K562 (cell line): ENCODE measurements around the gene RBM26. TPM values are rescaled to one million over a fixed set of nuclear protein-coding genes. Genes with fewer than 3 reads are reported as not detected.

Experiments
- ATAC-seq: fragments of 200-7000 bp; cut with Tn5 transposase; 3 replicates; pipeline ENCODE4 v1.9.1; 2020; ENCODE audit warnings: moderate library complexity
- Bru-seq: library from RNA; stranded (reverse); fragments of 400-500 nt; gene quantifications from one replicate; lab custom pipeline; 2021; lab: Mats Ljungman, UMichigan
- BruChase-seq, 2 experiments: library from RNA; stranded (reverse); fragments of 400-500 nt; gene quantifications; one replicate each; lab custom pipeline; 2021; lab: Mats Ljungman, UMichigan
- BruUV-seq: library from RNA; stranded (reverse); fragments of 400-500 nt; replicated peaks from 2 replicates; lab custom pipeline; 2021; lab: Mats Ljungman, UMichigan
- CTCF ChIA-PET: fragments of 300-600 bp; formaldehyde crosslinking; extraction: SDS; loops from one replicate; lab custom pipeline; 2021; ENCODE audit warnings: low intra/inter-chr PET ratio; lab: Yijun Ruan, JAX
- POLR2A ChIA-PET: fragments of 300-600, 350-650 bp; sonication (Branson Sonifier 250); formaldehyde crosslinking; extraction: SDS; loops from one replicate; lab custom pipeline; 2021; ENCODE audit warnings: antibody characterized with exemption, inconsistent platforms; lab: Yijun Ruan, JAX
- DNase-seq, 4 experiments: peaks; one replicate each; pipeline versions ENCODE4 v3.0.0 to v3.0.0-alpha.2; 2011 to 2018; ENCODE audit warnings: low spot score in 3 of 4, mixed read lengths in 3 of 4; ENCODE audit errors: extremely low read depth in 1 of 4
- FAIRE-seq: peaks from 2 replicates; lab custom pipeline; 2011; peaks lifted over from hg19 to GRCh38; lab: Jason Lieb, UNC
- H2AFZ ChIP-seq: 2 replicates; pipeline ENCODE4 v1.6.0; 2011; ENCODE audit warnings: low read depth, low read length, control low read depth, inconsistent platforms
- H3K27ac ChIP-seq: fragments of 200-600 bp; 3 replicates; pipeline ENCODE4 v1.8.0; 2011; ENCODE audit warnings: low read depth, mild to moderate bottlenecking, control low read depth, inconsistent platforms, low read length, moderate library complexity, mixed read lengths; ENCODE audit errors: extremely low read depth
- H3K27me3 ChIP-seq, 2 experiments: fragments of 300-600 bp in 1 of 2; 2 replicates in 1 of 2; 3 replicates in 1 of 2; pipeline versions ENCODE4 v1.6.0 to v1.8.0; 2011; ENCODE audit warnings: inconsistent platforms in 2 of 2, low read length in 2 of 2, mild to moderate bottlenecking in 1 of 2, mixed read lengths in 1 of 2, moderate library complexity in 1 of 2; ENCODE audit not compliant: control insufficient read depth in 2 of 2, insufficient read depth in 2 of 2
- H3K36me3 ChIP-seq: fragments of 300-600 bp; 3 replicates; pipeline ENCODE4 v1.8.0; 2011; ENCODE audit warnings: mild to moderate bottlenecking, low read length, inconsistent platforms; ENCODE audit not compliant: control insufficient read depth, insufficient read depth
- H3K4me1 ChIP-seq, 2 experiments: fragments of 200-600 bp in 1 of 2; replicated peaks in 1 of 2; 2 replicates in 1 of 2; 3 replicates in 1 of 2; pipeline versions ENCODE4 v1.5.1 to v1.8.0; 2011; ENCODE audit warnings: inconsistent platforms in 2 of 2, low read length in 2 of 2, mild to moderate bottlenecking in 1 of 2, mixed read lengths in 1 of 2, moderate library complexity in 1 of 2; ENCODE audit not compliant: control insufficient read depth in 2 of 2, insufficient read depth in 2 of 2
- H3K4me2 ChIP-seq: 2 replicates; pipeline ENCODE4 v1.6.1; 2011; ENCODE audit warnings: low read length, control low read depth, inconsistent platforms, mixed read lengths; ENCODE audit not compliant: insufficient read depth
- H3K4me3 ChIP-seq: fragments of 200-600 bp; sonication (generic), shearing (Covaris generic); 2 replicates; pipeline ENCODE4 v1.5.1; 2016; ENCODE audit warnings: control low read depth, inconsistent platforms
- H3K79me2 ChIP-seq: fragments of 200-600 bp; 3 replicates; pipeline ENCODE4 v1.8.0; 2011; ENCODE audit warnings: low read length, inconsistent platforms; ENCODE audit not compliant: control insufficient read depth, insufficient read depth
- H3K9ac ChIP-seq, 2 experiments: 2 replicates each; pipeline versions ENCODE4 v1.6.0 to v1.6.1; 2011; ENCODE audit warnings: low read depth in 2 of 2, low read length in 2 of 2, control low read depth in 1 of 2, inconsistent platforms in 1 of 2, mild to moderate bottlenecking in 1 of 2, mixed read lengths in 1 of 2; ENCODE audit not compliant: insufficient read depth in 1 of 2
- H3K9me1 ChIP-seq: one replicate; pipeline ENCODE4 v1.6.0; 2011; ENCODE audit warnings: inconsistent platforms, mild to moderate bottlenecking, low read length, moderate library complexity; ENCODE audit not compliant: control insufficient read depth, insufficient read depth
- H3K9me3 ChIP-seq: replicated peaks from 2 replicates; pipeline ENCODE4 v1.5.1; 2011; ENCODE audit warnings: low read depth, low read length, inconsistent platforms; ENCODE audit not compliant: control insufficient read depth, insufficient read depth
- H4K20me1 ChIP-seq: replicated peaks from 2 replicates; pipeline ENCODE4 v1.6.1; 2011; ENCODE audit warnings: low read length, inconsistent platforms, mixed read lengths; ENCODE audit not compliant: control insufficient read depth, insufficient read depth
- KLF6 ChIP-seq: fragments of 250-450 bp; sonication (Bioruptor Pico); IDR thresholded peaks from 2 replicates; pipeline ENCODE4 v1.4.0; 2020; ENCODE audit warnings: mild to moderate bottlenecking, moderate library complexity, borderline replicate concordance
- NR2C1 ChIP-seq, 2 experiments: fragments of 450-650 bp; IDR thresholded peaks; 2 replicates each; pipeline ENCODE4 v1.6.1; 2017; ENCODE audit warnings: mild to moderate bottlenecking in 2 of 2, antibody characterized with exemption in 1 of 2, inconsistent platforms in 1 of 2, missing compliant biosample characterization in 1 of 2, missing genetic modification characterization in 1 of 2
- PHB ChIP-seq: fragments of 250-450 bp; sonication (Bioruptor Pico); IDR thresholded peaks from 2 replicates; pipeline ENCODE4 v1.5.0; 2021
- POLR2AphosphoS5 ChIP-seq: IDR thresholded peaks from 2 replicates; pipeline ENCODE4 v1.6.1; 2011; ENCODE audit warnings: mild to moderate bottlenecking, low read depth, low read length, moderate library complexity; ENCODE audit not compliant: control insufficient read depth, insufficient read depth
- YBX1 ChIP-seq: fragments of 450-650 bp; IDR thresholded peaks from 2 replicates; pipeline ENCODE4 v1.7.1; 2016; ENCODE audit warnings: mild to moderate bottlenecking
- ZNF12 ChIP-seq: sonication (generic); formaldehyde crosslinking; IDR thresholded peaks from 2 replicates; pipeline ENCODE4 v1.4.0; 2020; ENCODE audit warnings: mild to moderate bottlenecking, missing genetic modification reagents
- ZNF778 ChIP-seq: fragments of 450-650 bp; formaldehyde crosslinking; IDR thresholded peaks from 2 replicates; pipeline ENCODE4 v1.4.0; 2020; ENCODE audit warnings: mild to moderate bottlenecking, moderate library complexity
- WGBS: fragments of 100-300 bp; shearing (Covaris generic); methylation state at CpG from one replicate; pipeline ENCODE4 v1.1.6; 2016; ENCODE audit warnings: low coverage, mixed read lengths; ENCODE audit not compliant: insufficient coverage; ENCODE audit errors: missing lambda C conversion rate; 5-methylcytosine and 5-hydroxymethylcytosine counted together
- in situ Hi-C: fragments of 300-500 bp; cut with MboI; formaldehyde crosslinking; loops from 4 replicates; pipeline ENCODE4 v1.15.0; 2018; ENCODE audit warnings: inconsistent platforms, mixed read lengths
- intact Hi-C: fragments of 100-400 bp; cut with micrococcal nuclease; formaldehyde crosslinking; loops from 2 replicates; pipeline ENCODE4 v1.14.2; 2022
- long read RNA-seq, 3 experiments: library from polyadenylated mRNA in 2 of 3; library from RNA in 1 of 3; unstranded in 2 of 3; stranded (forward) in 1 of 3; transcript quantifications; one replicate each; pipeline ENCODE4 v2.0.0, GENCODE V29; 2019 to 2022
- polyA minus RNA-seq, 3 experiments: library from RNA; depleted of rRNA, polyadenylated mRNA; stranded (reverse); fragments of >200 nt; gene quantifications; 2 replicates each; pipeline ENCODE4 v1.2.3, GENCODE V29; 2011
- polyA plus RNA-seq, 8 experiments: library from polyadenylated mRNA; depleted of rRNA in 4 of 8; stranded (reverse) in 5 of 8; unstranded in 3 of 8; fragments of >200 nt; fragmentation: Nextera tagmentation in 2 of 8; fragmentation: Illumina TruSeq in 1 of 8; extraction: Ambion mirVana in 2 of 8; extraction: Trizol in 1 of 8; gene quantifications; 2 replicates each; pipeline versions ENCODE4 v1.2.1 to v1.2.3, GENCODE V29; 2011 to 2014; ENCODE audit warnings: inconsistent platforms in 1 of 8, missing spikeins in 1 of 8
- total RNA-seq, 7 experiments: library from RNA; depleted of rRNA in 6 of 7; stranded (reverse); fragments of >200 nt in 6 of 7; fragmentation: Illumina TruSeq in 2 of 7; extraction: Trizol in 2 of 7; gene quantifications; 2 replicates each; pipeline versions ENCODE4 v1.2.1 to v1.2.3, GENCODE V29; 2011 to 2021; ENCODE audit warnings: low replicate concordance in 1 of 7
- TF ChIP-seq, protein P1 (sequence below): fragments of 250-450 bp; sonication (Bioruptor Pico); IDR thresholded peaks from 2 replicates; pipeline ENCODE4 v1.8.0; 2022; ENCODE audit warnings: moderate library complexity, mild to moderate bottlenecking, inconsistent platforms
- TF ChIP-seq, protein P2 (sequence below), 2 experiments: fragments of 200-800 bp in 1 of 2; sonication (Bioruptor generic) in 1 of 2; sonication (generic) in 1 of 2; formaldehyde crosslinking in 1 of 2; IDR thresholded peaks in 1 of 2; conservative IDR thresholded peaks in 1 of 2; 2 replicates each; pipeline versions ENCODE4 v1.5.0 to v1.6.1; 2016 to 2020; ENCODE audit warnings: missing compliant biosample characterization in 1 of 2, missing genetic modification characterization in 1 of 2, missing genetic modification reagents in 1 of 2

RBM26 gene, protein sequence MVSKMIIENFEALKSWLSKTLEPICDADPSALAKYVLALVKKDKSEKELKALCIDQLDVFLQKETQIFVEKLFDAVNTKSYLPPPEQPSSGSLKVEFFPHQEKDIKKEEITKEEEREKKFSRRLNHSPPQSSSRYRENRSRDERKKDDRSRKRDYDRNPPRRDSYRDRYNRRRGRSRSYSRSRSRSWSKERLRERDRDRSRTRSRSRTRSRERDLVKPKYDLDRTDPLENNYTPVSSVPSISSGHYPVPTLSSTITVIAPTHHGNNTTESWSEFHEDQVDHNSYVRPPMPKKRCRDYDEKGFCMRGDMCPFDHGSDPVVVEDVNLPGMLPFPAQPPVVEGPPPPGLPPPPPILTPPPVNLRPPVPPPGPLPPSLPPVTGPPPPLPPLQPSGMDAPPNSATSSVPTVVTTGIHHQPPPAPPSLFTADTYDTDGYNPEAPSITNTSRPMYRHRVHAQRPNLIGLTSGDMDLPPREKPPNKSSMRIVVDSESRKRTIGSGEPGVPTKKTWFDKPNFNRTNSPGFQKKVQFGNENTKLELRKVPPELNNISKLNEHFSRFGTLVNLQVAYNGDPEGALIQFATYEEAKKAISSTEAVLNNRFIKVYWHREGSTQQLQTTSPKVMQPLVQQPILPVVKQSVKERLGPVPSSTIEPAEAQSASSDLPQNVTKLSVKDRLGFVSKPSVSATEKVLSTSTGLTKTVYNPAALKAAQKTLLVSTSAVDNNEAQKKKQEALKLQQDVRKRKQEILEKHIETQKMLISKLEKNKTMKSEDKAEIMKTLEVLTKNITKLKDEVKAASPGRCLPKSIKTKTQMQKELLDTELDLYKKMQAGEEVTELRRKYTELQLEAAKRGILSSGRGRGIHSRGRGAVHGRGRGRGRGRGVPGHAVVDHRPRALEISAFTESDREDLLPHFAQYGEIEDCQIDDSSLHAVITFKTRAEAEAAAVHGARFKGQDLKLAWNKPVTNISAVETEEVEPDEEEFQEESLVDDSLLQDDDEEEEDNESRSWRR
- 33.4 and 118 TPM in 2 replicates for total RNA-seq (2011; cell fraction: chromatin; rRNA removed; ENCODE audit: low replicate concordance)
- total RNA-seq (2011; cell fraction: nucleolus; rRNA removed), result 15.3 and 21.4 TPM in 2 replicates
- 51.2 and 76.0 TPM in 2 replicates for total RNA-seq (2011; cell fraction: nucleoplasm; rRNA removed)
- 17.3 and 18.8 TPM in 2 replicates for total RNA-seq (2014; rRNA removed)
- 35.0 and 39.7 TPM in 2 replicates for total RNA-seq (2014; rRNA removed; fragmentation: Illumina TruSeq; extraction: Trizol)
- total RNA-seq (2015; rRNA removed; fragmentation: Illumina TruSeq; extraction: Trizol), result 37.9 and 42.2 TPM in 2 replicates
- total RNA-seq (2021), result 30.2 and 31.7 TPM in 2 replicates
- 21.6 and 26.4 TPM in 2 replicates for polyA plus RNA-seq (2011; rRNA removed)
- polyA plus RNA-seq (2011; cell fraction: cytosol; rRNA removed), result 5.0 and 8.4 TPM in 2 replicates
- polyA plus RNA-seq (2011; cell fraction: nucleus; rRNA removed), result 47.1 and 53.8 TPM in 2 replicates
- 15.4 and 18.7 TPM in 2 replicates for polyA plus RNA-seq (2012)
- 29.4 and 42.4 TPM in 2 replicates for polyA plus RNA-seq (2014; fragmentation: Illumina TruSeq; extraction: Trizol)
- 10 to 100 TPM; 10.0 to 10.1 TPM for polyA plus RNA-seq (2014; fragmentation: Nextera tagmentation; extraction: Ambion mirVana)
- 24.1 and 24.9 TPM in 2 replicates for polyA plus RNA-seq (2014; rRNA removed)
- 24.0 and 29.6 TPM in 2 replicates for polyA minus RNA-seq (2011; rRNA and poly(A)+ RNA removed)
- 8.9 and 9.5 TPM in 2 replicates for polyA minus RNA-seq (2011; cell fraction: cytosol; rRNA and poly(A)+ RNA removed)
- polyA minus RNA-seq (2011; cell fraction: nucleus; rRNA and poly(A)+ RNA removed), result 34.6 and 62.4 TPM in 2 replicates
- percentile 88 among the genes with signal in this experiment for Bru-seq, nascent RNA
- percentile 94 among the genes with signal in this experiment for BruChase-seq, experiment 1, labeled RNA remaining after a 2-hour chase
- BruChase-seq, experiment 2, labeled RNA remaining after a 6-hour chase, result percentile 92 among the genes with signal in this experiment
- long read RNA-seq, experiment 1, full-length matches to known transcripts, result 4 of 72 reads
- long read RNA-seq, experiment 1, partial matches to known transcripts, result 31 of 72 reads
- long read RNA-seq, experiment 1, other reads (novel, unspliced or antisense), result 37 of 72 reads
- long read RNA-seq, experiment 2, partial matches to known transcripts, result 4 of 13 reads
- long read RNA-seq, experiment 2, other reads (novel, unspliced or antisense), result 9 of 13 reads
- long read RNA-seq, experiment 3, partial matches to known transcripts, result 1 of 3 reads
- long read RNA-seq, experiment 3, other reads (novel, unspliced or antisense), result 1 of 3 reads

DNA sequence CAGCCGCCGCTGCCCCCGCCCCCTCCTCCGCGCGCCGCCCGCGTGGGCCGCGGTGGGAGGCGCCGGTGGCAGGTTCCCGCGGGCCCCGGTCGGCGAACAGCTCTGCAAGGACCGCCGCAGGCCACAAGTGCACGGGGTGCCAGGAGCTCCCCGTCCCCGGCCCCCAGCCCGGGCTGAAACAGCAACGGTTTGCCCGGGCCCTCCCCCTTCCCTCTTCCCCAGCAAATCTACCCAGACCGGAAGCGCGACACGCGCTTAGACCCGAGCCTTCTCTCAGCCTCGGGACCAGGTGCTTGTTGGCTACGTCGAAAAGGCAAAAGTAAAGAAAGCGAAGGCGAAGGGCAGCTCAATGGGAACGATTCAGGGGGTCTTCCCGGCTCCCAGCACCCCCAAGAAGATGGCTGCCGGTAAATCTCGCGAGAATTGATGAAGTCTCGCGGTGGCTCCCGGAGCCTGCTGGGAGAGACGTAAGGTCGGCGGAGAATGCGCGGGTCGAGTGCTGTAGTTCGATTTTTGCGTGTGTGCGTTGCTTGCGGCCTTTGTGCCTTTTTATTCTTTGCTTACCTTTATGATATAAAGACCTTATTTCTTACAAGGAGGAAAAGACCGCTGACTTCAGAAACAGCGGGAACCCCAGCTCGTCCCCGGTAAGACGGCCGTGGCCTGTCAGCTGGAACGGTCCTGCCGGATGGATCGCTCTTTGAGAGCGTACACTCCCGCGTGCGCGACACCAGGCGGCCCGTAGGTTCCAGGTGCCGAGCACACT, at the start of gene RBM26:
RBM26 (minus strand) TSS at position 425 of the 766 bp plus-strand sequence. CDS start 481 bp downstream, outside the sequence.
- ChIA-PET POLR2A (interaction anchor here (0.5 to 2.2 kb wide), 5 partner anchors 12 to 681 kb away, joined by 3 to 10 read pairs (median 4); no protein-coding TSS in a partner anchor), CTCF (no interaction called here)
- H3K4me3 ChIP-seq, result peak within 1 kb of the TSS; percentile 70
- peaks cover 0 to 11% of the 10 kb centered on the region in 2 experiments; a peak in 2 of 5 replicates for H3K4me1 ChIP-seq
- no peaks in the 10 kb centered on the region for H3K9me3 ChIP-seq
- H3K4me2 ChIP-seq, result peak within 1 kb of the TSS; percentile 93
- no peaks in the 10 kb centered on the region for H3K9me1 ChIP-seq
- peak; percentile 75 for ATAC-seq
- DNase-seq, result peak; percentile 79 to 94 (median 84)
- peaks cover 73% of the 10 kb centered on the region for H3K79me2 ChIP-seq
- intact Hi-C loops (no loop called here), in situ Hi-C loops (no loop called here)
- H3K27me3 ChIP-seq, result no peaks in the 10 kb centered on the region
- 0% methylated on average over 32 of the region's 72 CpGs for WGBS
- FAIRE-seq, result peak; percentile 73
- H3K9ac ChIP-seq, result peak within 1 kb of the TSS; percentile 95 to 98
- peak within 1 kb of the TSS; percentile 95 for H2AFZ ChIP-seq
- H4K20me1 ChIP-seq, result peaks cover 12% of the 10 kb centered on the region; the same call in 1 of the 2 replicates
- no TSS peak for BruUV-seq
- H3K27ac ChIP-seq, result peak within 1 kb of the TSS; percentile 99
- H3K36me3 ChIP-seq, result peaks cover 16% of the 10 kb centered on the region
- TF ChIP-seq ZNF12 (CRISPR knock-in tag) (no peak), YBX1 (no peak), KLF6 (CRISPR knock-in tag) (no peak), POLR2AphosphoS5 (peak; percentile 88), ZNF778 (CRISPR knock-in tag) (no peak), PHB (CRISPR knock-in tag) (no peak), NR2C1 (IDR thresholded peaks at IDR 0.05) (peak; percentile 30; the same call in 1 of the 2 replicates), NR2C1 (tag; IDR thresholded peaks at IDR 0.05) (peak; percentile 66)
- TF ChIP-seq, protein P1, sequence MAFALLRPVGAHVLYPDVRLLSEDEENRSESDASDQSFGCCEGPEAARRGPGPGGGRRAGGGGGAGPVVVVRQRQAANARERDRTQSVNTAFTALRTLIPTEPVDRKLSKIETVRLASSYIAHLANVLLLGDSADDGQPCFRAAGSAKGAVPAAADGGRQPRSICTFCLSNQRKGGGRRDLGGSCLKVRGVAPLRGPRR (CRISPR knock-in tag), result no peak
- TF ChIP-seq, protein P2, sequence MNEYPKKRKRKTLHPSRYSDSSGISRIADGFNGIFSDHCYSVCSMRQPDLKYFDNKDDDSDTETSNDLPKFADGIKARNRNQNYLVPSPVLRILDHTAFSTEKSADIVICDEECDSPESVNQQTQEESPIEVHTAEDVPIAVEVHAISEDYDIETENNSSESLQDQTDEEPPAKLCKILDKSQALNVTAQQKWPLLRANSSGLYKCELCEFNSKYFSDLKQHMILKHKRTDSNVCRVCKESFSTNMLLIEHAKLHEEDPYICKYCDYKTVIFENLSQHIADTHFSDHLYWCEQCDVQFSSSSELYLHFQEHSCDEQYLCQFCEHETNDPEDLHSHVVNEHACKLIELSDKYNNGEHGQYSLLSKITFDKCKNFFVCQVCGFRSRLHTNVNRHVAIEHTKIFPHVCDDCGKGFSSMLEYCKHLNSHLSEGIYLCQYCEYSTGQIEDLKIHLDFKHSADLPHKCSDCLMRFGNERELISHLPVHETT (CRISPR knock-in tag; conservative IDR thresholded peaks at IDR 0.05 in 1 of 2, IDR thresholded peaks at IDR 0.05 in 1 of 2), result no peak
